ENCODE results near the gene PPP1R15B. TPM values are rescaled to one million over a fixed set of nuclear protein-coding genes. Genes with fewer than 3 reads are reported as not detected.
"Not testable (repeated sequence)": the region's sequence is repeated elsewhere in the genome, so short reads cannot be mapped to it uniquely, and the experiment has no call there.

PPP1R15B gene
- total RNA-seq, 3 donors from 2014 or later, result 71.7 to 80.1 (median 72.9) TPM

- Mint-ChIP-seq H3K4me3 (no peak overlapping the region), H3K27me3 (ENCODE audit: low read depth) (no peaks in the 10 kb centered on the region), H3K36me3 (ENCODE audit: insufficient read depth) (peaks cover 37% of the 10 kb centered on the region), H3K9me3 (no peaks in the 10 kb centered on the region), H3K4me1 (ENCODE audit: low read depth) (peaks cover 9% of the 10 kb centered on the region)
- ATAC-seq, result peak in 1 of 2 donors; percentile 39
- no peak for DNase-seq
Measured at GRCh38 chr1:204437796-204438570, 26.4 kb upstream of the PPP1R15B start.

- peak in 1 of 2 donors; percentile 42 for ATAC-seq
- H3K36me3 Mint-ChIP-seq (ENCODE audit: insufficient read depth), result peaks cover 43% of the 10 kb centered on the region
- H3K4me1 Mint-ChIP-seq (ENCODE audit: low read depth), result peaks cover 9% of the 10 kb centered on the region
Measured at GRCh38 chr1:204435872-204436271, 24.3 kb upstream of the PPP1R15B start.

GRCh38 chr1:204435381-204435831, 23.8 kb upstream of the PPP1R15B start:
- Mint-ChIP-seq H3K4me3 (no peak overlapping the region), H3K36me3 (ENCODE audit: insufficient read depth) (peaks cover 43% of the 10 kb centered on the region), H3K9me3 (no peaks in the 10 kb centered on the region), H3K27me3 (ENCODE audit: low read depth) (no peaks in the 10 kb centered on the region), H3K4me1 (ENCODE audit: low read depth) (peaks cover 9% of the 10 kb centered on the region)
- DNase-seq (no peak), ATAC-seq (no peak)

More at GRCh38 chr1:204435872-204436271, 24.3 kb upstream of the PPP1R15B start:
- no peaks in the 10 kb centered on the region for H3K9me3 Mint-ChIP-seq
- DNase-seq, result no peak
- H3K4me3 Mint-ChIP-seq, result no peak overlapping the region
- no peaks in the 10 kb centered on the region for H3K27me3 Mint-ChIP-seq (ENCODE audit: low read depth)

GRCh38 chr1:204434116-204434755, 22.6 kb upstream of the PPP1R15B start:
- H3K4me1 Mint-ChIP-seq (ENCODE audit: low read depth), result peaks cover 7% of the 10 kb centered on the region
- H3K9me3 Mint-ChIP-seq, result no peaks in the 10 kb centered on the region
- no peak for DNase-seq
- no peak overlapping the region for H3K4me3 Mint-ChIP-seq
- H3K36me3 Mint-ChIP-seq (ENCODE audit: insufficient read depth), result peaks cover 41% of the 10 kb centered on the region
- ATAC-seq, result no peak
- H3K27me3 Mint-ChIP-seq (ENCODE audit: low read depth), result no peaks in the 10 kb centered on the region

- H3K9me3 Mint-ChIP-seq, result no peaks in the 10 kb centered on the region
- no peak overlapping the region for H3K4me3 Mint-ChIP-seq
- ATAC-seq (no peak), DNase-seq (no peak)
- H3K4me1 Mint-ChIP-seq (ENCODE audit: low read depth), result peaks cover 2% of the 10 kb centered on the region
- peaks cover 35% of the 10 kb centered on the region for H3K36me3 Mint-ChIP-seq (ENCODE audit: insufficient read depth)
- no peaks in the 10 kb centered on the region for H3K27me3 Mint-ChIP-seq (ENCODE audit: low read depth)
Measured at GRCh38 chr1:204432708-204433107, 21.1 kb upstream of the PPP1R15B start.

- Mint-ChIP-seq H3K4me3 (no peak overlapping the region), H3K9me3 (no peaks in the 10 kb centered on the region), H3K4me1 (ENCODE audit: low read depth) (no peaks in the 10 kb centered on the region), H3K36me3 (ENCODE audit: insufficient read depth) (peaks cover 32% of the 10 kb centered on the region), H3K27me3 (ENCODE audit: low read depth) (no peaks in the 10 kb centered on the region)
- DNase-seq (peak; percentile 80), ATAC-seq (peak; percentile 78 to 88)
Measured at GRCh38 chr1:204431310-204432184, 19.9 kb upstream of the PPP1R15B start.

GRCh38 chr1:204429746-204430145, 18.1 kb upstream of the PPP1R15B start:
- no peaks in the 10 kb centered on the region for H3K27me3 Mint-ChIP-seq (ENCODE audit: low read depth)
- no peaks in the 10 kb centered on the region for H3K9me3 Mint-ChIP-seq
- peaks cover 45% of the 10 kb centered on the region for H3K36me3 Mint-ChIP-seq (ENCODE audit: insufficient read depth)
- DNase-seq (no peak), ATAC-seq (no peak)
- H3K4me3 Mint-ChIP-seq, result no peak overlapping the region
- no peaks in the 10 kb centered on the region for H3K4me1 Mint-ChIP-seq (ENCODE audit: low read depth)

GRCh38 chr1:204426971-204427701, 15.5 kb upstream of the PPP1R15B start:
- Mint-ChIP-seq H3K9me3 (no peaks in the 10 kb centered on the region), H3K4me3 (no peak overlapping the region), H3K36me3 (ENCODE audit: insufficient read depth) (peaks cover 34% of the 10 kb centered on the region), H3K27me3 (ENCODE audit: low read depth) (no peaks in the 10 kb centered on the region), H3K4me1 (ENCODE audit: low read depth) (no peaks in the 10 kb centered on the region)
- DNase-seq, result no peak
- ATAC-seq, result no peak

GRCh38 chr1:204426474-204426873, 14.9 kb upstream of the PPP1R15B start:
- Mint-ChIP-seq H3K36me3 (ENCODE audit: insufficient read depth) (peaks cover 31% of the 10 kb centered on the region), H3K9me3 (no peaks in the 10 kb centered on the region), H3K27me3 (ENCODE audit: low read depth) (no peaks in the 10 kb centered on the region), H3K4me3 (no peak overlapping the region), H3K4me1 (ENCODE audit: low read depth) (no peaks in the 10 kb centered on the region)
- DNase-seq (no peak), ATAC-seq (no peak)

- no peaks in the 10 kb centered on the region for H3K4me1 Mint-ChIP-seq (ENCODE audit: low read depth)
- no peak for ATAC-seq
- no peaks in the 10 kb centered on the region for H3K27me3 Mint-ChIP-seq (ENCODE audit: low read depth)
- no peak overlapping the region for H3K4me3 Mint-ChIP-seq
- H3K36me3 Mint-ChIP-seq (ENCODE audit: insufficient read depth), result peaks cover 27% of the 10 kb centered on the region
- no peak for DNase-seq
- H3K9me3 Mint-ChIP-seq, result no peaks in the 10 kb centered on the region
Measured at GRCh38 chr1:204426035-204426436, 14.4 kb upstream of the PPP1R15B start.

- ATAC-seq (no peak), DNase-seq (no peak)
- Mint-ChIP-seq H3K27me3 (ENCODE audit: low read depth) (no peaks in the 10 kb centered on the region), H3K36me3 (ENCODE audit: insufficient read depth) (peaks cover 25% of the 10 kb centered on the region), H3K9me3 (no peaks in the 10 kb centered on the region), H3K4me1 (ENCODE audit: low read depth) (peaks cover 3% of the 10 kb centered on the region), H3K4me3 (no peak overlapping the region)
Measured at GRCh38 chr1:204424621-204425020, 13.0 kb upstream of the PPP1R15B start.

GRCh38 chr1:204422061-204422705, 10.6 kb upstream of the PPP1R15B start:
- H3K27me3 Mint-ChIP-seq (ENCODE audit: low read depth); H3K9me3 Mint-ChIP-seq; H3K4me3 Mint-ChIP-seq; ATAC-seq; DNase-seq: not testable (repeated sequence)
- Mint-ChIP-seq H3K4me1 (ENCODE audit: low read depth) (peaks cover 22% of the 10 kb centered on the region), H3K36me3 (ENCODE audit: insufficient read depth) (peaks cover 23% of the 10 kb centered on the region)

- H3K36me3 Mint-ChIP-seq (ENCODE audit: insufficient read depth), result peaks cover 19% of the 10 kb centered on the region
- H3K4me1 Mint-ChIP-seq (ENCODE audit: low read depth), result peaks cover 25% of the 10 kb centered on the region
- ATAC-seq (no peak), DNase-seq (no peak)
- H3K9me3 Mint-ChIP-seq, result no peaks in the 10 kb centered on the region
- H3K4me3 Mint-ChIP-seq, result no peak overlapping the region
- H3K27me3 Mint-ChIP-seq (ENCODE audit: low read depth), result no peaks in the 10 kb centered on the region
Measured at GRCh38 chr1:204421441-204421840, 9.8 kb upstream of the PPP1R15B start.

All from activated T-cell treated with anti-CD3 and anti-CD28 coated beads, Interleukin-2, amount 50 U/mL, for 4 hours (primary cell).